ENCODE measurements around the gene SUGP1.

Gene SUGP1

DNA sequence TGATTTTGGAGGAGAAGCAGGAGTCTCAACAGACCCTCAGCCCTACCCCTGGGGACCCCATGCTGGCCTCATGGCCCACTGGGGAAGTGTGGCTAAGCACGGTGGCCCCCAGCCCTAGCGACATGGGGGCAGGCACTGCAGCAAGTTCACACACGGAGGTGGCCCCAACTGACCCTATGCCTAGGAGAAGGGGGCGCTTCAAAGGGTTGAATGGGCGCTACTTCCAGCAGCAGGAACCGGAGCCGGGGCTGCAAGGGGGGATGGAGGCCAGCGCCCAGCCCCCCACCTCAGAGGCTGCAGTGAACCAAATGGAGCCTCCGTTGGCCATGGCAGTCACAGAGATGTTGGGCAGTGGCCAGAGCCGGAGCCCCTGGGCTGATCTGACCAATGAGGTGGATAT, 93.6 kb downstream of the SUGP1 start:
- no peak for DNase-seq

DNA sequence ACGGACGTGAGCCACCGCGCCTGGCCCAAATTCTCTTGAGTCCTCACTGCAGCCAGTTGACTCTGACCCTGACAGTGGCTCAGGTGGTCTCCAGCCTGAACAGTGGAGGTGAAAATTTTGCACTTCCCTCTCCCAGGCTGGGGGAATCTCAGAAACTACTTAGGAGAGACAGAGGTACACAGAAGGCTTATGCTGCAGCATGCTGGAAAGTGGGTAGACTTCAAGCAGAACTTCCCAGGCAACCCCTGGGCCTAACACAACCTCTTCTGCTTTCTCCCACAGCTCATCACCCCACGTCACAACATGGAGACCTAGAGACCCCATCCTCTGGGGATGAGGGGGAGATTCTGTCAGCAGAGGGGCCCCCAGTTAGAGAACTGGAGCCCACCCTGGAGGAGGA, 94.1 kb downstream of the SUGP1 start:
- DNase-seq: no peak
